ENCODE data around the gene LTBP3. TPM values are rescaled to one million over a fixed set of nuclear protein-coding genes. Genes with fewer than 3 reads are reported as not detected.
A peak's percentile ranks its signal among the peaks of the same experiment; 100 is the strongest.

The LTBP3 gene
- total and polyA plus RNA-seq, 2 of the 13 experiments (the other 11 are each of a cell fraction or from before 2014, with no cell fraction given) = 12.2 to 68.1 TPM

- Histone ChIP-seq H3K4me1 (ENCODE audit: insufficient read depth, low read length) (peaks cover 70% of the 10 kb centered on the region), H3K9me3 (ENCODE audit: low read length) (no peaks in the 10 kb centered on the region), H3K79me2 (ENCODE audit: insufficient read depth, low read length) (peaks cover 8% of the 10 kb centered on the region), H3K27me3 (ENCODE audit: control insufficient read depth in 1 of 2, insufficient read depth in 2 of 2, low read length in 2 of 2) (no peaks in the 10 kb centered on the region), H3K4me2 (ENCODE audit: low read depth, low read length) (peak overlapping the region; percentile 97), H3K4me3 (replicated peaks in 1 of 3; ENCODE audit: insufficient read depth in 1 of 3, low read depth in 2 of 3, low read length in 3 of 3) (peak overlapping the region in 2 of 3 experiments; percentile 6 to 9; a peak in 1 of 6 replicates), H4K20me1 (ENCODE audit: insufficient read depth, low read length) (peaks cover under 1% of the 10 kb centered on the region; the same call in 1 of the 2 replicates), H3K9ac (ENCODE audit: insufficient read depth, low read depth, low read length) (peak overlapping the region; percentile 89; the same call in 1 of the 2 replicates), H3K27ac (ENCODE audit: extremely low read length, insufficient read depth, low read length) (no peak overlapping the region), H2AFZ (ENCODE audit: low read length) (no peak overlapping the region), H3K36me3 (replicated peaks in 1 of 2; ENCODE audit: control insufficient read depth in 1 of 2, insufficient read depth in 2 of 2, low read length in 2 of 2) (no peaks in the 10 kb centered on the region)
- CTCF ChIA-PET (ENCODE audit: low intra/inter-chr PET ratio, low total read pairs) = no interaction called here
- DNase-seq (ENCODE audit: low spot score) (peak; percentile 64), FAIRE-seq (no peak), ATAC-seq (peak; percentile 2; the same call in 1 of the 3 replicates)
- in situ Hi-C loops (cut with HindIII; ENCODE audit: extremely low pct_ligation_motif_present, low pct_unique_long_range_greater_than_20kb) = loop anchor here (10.0 kb wide), 1 partner anchor 295 kb away; the partner anchor contains the start of gene CFL1
- 4% methylated on average over 5 of the region's 5 CpGs for WGBS (ENCODE audit: low lambda C conversion rate)
- BruUV-seq (replicated peaks) = no TSS peak
- POLR2A ChIA-PET = interaction anchor here (1.2 to 3.4 kb wide), 11 partner anchors 9 to 137 kb away, joined by 4 to 34 read pairs (median 7); partner anchors contain the start of genes EHBP1L1, FAM89B, MALAT1 and NEAT1
- intact Hi-C loops (cut with micrococcal nuclease; ENCODE audit: unreplicated experiment) = loop anchor here (2.0 kb wide), 1 partner anchor 19 kb away; no protein-coding TSS in a partner anchor
- no peak for TF ChIP-seq NBN (conservative IDR thresholded peaks at IDR 0.05)
- peak; percentile 27 for TF ChIP-seq UBTF (CRISPR knock-in tag; IDR thresholded peaks at IDR 0.05)
- no peak for TF ChIP-seq NCOA2 (CRISPR knock-in tag; IDR thresholded peaks at IDR 0.05)
- no peak for TF ChIP-seq MYC (CRISPR knock-in tag; IDR thresholded peaks at IDR 0.05; ENCODE audit: borderline replicate concordance)
- TF ChIP-seq TEAD3 (CRISPR knock-in tag; optimal IDR thresholded peaks at IDR 0.05; ENCODE audit: borderline replicate concordance) = no peak
- TF ChIP-seq ZNF567 (CRISPR knock-in tag; IDR thresholded peaks at IDR 0.05; ENCODE audit: borderline replicate concordance) = 0 out of 2 replicates have a peak, but pooled peaks have one; percentile 44
- no peak for TF ChIP-seq ZBTB42 (CRISPR knock-in tag; IDR thresholded peaks at IDR 0.05)
- TF ChIP-seq GATAD2A (CRISPR knock-in tag; IDR thresholded peaks at IDR 0.05) = 0 out of 2 replicates have a peak, but pooled peaks have one; percentile 24
- TF ChIP-seq ZSCAN25 (CRISPR knock-in tag; IDR thresholded peaks at IDR 0.05) = peak; percentile 90
- TF ChIP-seq, protein P1, sequence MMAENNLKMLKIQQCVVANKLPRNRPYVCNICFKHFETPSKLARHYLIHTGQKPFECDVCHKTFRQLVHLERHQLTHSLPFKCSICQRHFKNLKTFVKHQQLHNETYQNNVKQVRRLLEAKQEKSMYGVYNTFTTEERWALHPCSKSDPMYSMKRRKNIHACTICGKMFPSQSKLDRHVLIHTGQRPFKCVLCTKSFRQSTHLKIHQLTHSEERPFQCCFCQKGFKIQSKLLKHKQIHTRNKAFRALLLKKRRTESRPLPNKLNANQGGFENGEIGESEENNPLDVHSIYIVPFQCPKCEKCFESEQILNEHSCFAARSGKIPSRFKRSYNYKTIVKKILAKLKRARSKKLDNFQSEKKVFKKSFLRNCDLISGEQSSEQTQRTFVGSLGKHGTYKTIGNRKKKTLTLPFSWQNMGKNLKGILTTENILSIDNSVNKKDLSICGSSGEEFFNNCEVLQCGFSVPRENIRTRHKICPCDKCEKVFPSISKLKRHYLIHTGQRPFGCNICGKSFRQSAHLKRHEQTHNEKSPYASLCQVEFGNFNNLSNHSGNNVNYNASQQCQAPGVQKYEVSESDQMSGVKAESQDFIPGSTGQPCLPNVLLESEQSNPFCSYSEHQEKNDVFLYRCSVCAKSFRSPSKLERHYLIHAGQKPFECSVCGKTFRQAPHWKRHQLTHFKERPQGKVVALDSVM (CRISPR knock-in tag; IDR thresholded peaks at IDR 0.05) = peak; percentile 96
- no peak for TF ChIP-seq SOX13 (IDR thresholded peaks at IDR 0.05)
- 0 out of 4 replicates have a peak, but pooled peaks of 1 of the 2 experiments have one; percentile 14 for TF ChIP-seq SOX13 (CRISPR knock-in tag; conservative IDR thresholded peaks at IDR 0.05 in 1 of 2, IDR thresholded peaks at IDR 0.05 in 1 of 2)
- TF ChIP-seq ZSCAN31 (CRISPR knock-in tag; IDR thresholded peaks at IDR 0.05; ENCODE audit: low read depth) = no peak
- no peak for TF ChIP-seq ZNF317 (CRISPR knock-in tag; IDR thresholded peaks at IDR 0.05)
- TF ChIP-seq ZSCAN29 (CRISPR knock-in tag; conservative IDR thresholded peaks at IDR 0.05) = no peak
- TF ChIP-seq SATB2 (CRISPR knock-in tag; IDR thresholded peaks at IDR 0.05) = no peak
- no peak for TF ChIP-seq GATAD1 (CRISPR knock-in tag; IDR thresholded peaks at IDR 0.05)
- no peak for TF ChIP-seq CENPT (CRISPR knock-in tag; IDR thresholded peaks at IDR 0.05; ENCODE audit: low read depth)
- TF ChIP-seq, protein P2, sequence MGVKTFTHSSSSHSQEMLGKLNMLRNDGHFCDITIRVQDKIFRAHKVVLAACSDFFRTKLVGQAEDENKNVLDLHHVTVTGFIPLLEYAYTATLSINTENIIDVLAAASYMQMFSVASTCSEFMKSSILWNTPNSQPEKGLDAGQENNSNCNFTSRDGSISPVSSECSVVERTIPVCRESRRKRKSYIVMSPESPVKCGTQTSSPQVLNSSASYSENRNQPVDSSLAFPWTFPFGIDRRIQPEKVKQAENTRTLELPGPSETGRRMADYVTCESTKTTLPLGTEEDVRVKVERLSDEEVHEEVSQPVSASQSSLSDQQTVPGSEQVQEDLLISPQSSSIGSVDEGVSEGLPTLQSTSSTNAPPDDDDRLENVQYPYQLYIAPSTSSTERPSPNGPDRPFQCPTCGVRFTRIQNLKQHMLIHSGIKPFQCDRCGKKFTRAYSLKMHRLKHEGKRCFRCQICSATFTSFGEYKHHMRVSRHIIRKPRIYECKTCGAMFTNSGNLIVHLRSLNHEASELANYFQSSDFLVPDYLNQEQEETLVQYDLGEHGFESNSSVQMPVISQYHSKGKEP (CRISPR knock-in tag; IDR thresholded peaks at IDR 0.05) = no peak
- TF ChIP-seq SOX5 (CRISPR knock-in tag; IDR thresholded peaks at IDR 0.05; ENCODE audit: borderline replicate concordance) = peak; percentile 21; the same call in 1 of the 2 replicates
Observed at GRCh38 chr11:65559951-65560537, 1.9 kb upstream of the LTBP3 start.
